Activated CD4-positive, alpha-beta T cell treated with anti-CD3 and anti-CD28 coated beads, Interleukin-2, amount 50 U/mL, for 24 hours (primary cell): ENCODE measurements around the gene APBA1.
"Not testable (repeated sequence)": the region's sequence is repeated elsewhere in the genome, so short reads cannot be mapped to it uniquely, and the experiment has no call there.

ENCODE experiments used
- DNase-seq, 2 donors: peaks; one replicate each; pipeline ENCODE4 v3.0.0-alpha.2; 2020; ENCODE audit warnings: low read depth in 1 of 2, low spot score in 1 of 2

The APBA1 gene

DNA sequence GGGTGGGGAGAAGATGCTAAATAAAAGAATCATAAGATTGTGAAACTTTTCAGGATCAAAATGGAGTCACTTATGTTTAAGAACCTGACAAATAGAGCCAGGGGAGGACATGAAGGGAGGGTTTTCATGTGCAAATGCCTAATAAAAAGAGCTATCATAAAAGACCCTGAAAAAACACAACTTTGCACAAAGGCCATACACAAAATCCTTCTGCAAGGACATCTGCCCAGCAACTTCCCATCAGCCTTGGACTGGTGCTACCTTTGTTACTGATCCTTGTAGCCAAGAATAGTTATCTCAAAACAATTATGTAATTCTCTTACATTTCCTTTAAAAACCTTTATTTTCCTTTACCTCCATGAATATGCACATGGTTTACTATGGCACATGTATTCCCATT lies 63.0 kb downstream of the APBA1 start:
- DNase-seq, result no peak

GRCh38 chr9:69606089-69606488 lies 66.1 kb downstream of the APBA1 start:
- no peak for DNase-seq

DNA sequence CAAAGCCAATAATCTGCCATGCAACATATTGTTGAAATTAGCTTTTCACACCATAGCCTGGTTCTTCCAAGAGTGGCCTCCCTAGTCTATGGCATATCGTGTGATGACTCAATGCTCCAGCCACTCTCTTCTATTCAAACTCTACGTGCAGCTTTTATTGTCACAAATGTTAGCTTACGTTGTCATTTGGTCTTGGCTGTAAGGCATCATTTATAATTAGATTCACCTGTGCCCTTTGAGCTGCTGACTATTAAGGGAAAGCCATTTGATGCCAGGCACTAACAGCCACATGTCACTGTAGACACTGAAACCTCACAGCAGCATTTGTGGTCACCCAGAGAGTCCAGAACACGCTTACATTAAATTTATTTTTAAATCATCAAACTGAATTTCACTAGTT lies 66.8 kb downstream of the APBA1 start:
- no peak for DNase-seq

GRCh38 chr9:69604568-69605219 lies 67.5 kb downstream of the APBA1 start:
- no peak for DNase-seq

DNA sequence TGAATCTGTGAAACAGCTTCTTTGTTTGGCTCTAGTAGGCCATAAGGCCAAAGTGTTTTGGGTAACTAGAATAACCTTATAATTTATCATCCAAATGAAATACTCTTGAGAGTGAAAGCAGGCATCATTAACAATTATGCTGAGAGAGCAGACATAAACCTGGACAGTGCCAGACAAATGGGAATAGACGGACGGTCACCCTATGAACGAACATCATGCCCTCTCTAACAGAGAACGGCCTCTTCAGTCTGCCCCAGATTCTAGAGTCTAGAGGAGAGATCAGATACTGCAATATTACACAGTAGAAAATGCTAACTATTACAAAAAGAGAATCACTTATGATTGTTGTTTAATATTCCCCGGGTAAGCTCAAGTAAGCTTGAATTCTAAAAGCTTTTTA lies 68.5 kb downstream of the APBA1 start:
- no peak for DNase-seq

- DNase-seq, result no peak
These were observed 69.4 kb downstream of the APBA1 start for GRCh38 chr9:69602773-69603172.

DNA sequence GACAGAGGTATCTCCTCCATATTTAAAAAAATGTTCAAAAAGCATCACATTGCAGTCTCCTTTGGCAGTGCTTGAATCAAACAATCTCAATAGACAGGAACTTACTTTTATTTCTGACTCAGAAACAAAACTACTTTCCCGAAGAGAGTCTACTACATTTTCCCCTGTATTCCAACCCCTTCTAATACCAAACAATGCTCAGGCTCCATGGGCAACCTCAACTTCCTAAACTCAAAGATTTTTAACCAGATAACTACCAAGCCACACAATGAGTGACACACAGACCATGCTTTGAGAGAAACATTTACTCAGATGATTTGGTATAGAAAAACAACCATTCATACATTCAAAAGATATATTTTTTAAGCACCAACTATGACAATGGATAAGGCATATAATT lies 70.5 kb downstream of the APBA1 start:
- no peak for DNase-seq

DNA sequence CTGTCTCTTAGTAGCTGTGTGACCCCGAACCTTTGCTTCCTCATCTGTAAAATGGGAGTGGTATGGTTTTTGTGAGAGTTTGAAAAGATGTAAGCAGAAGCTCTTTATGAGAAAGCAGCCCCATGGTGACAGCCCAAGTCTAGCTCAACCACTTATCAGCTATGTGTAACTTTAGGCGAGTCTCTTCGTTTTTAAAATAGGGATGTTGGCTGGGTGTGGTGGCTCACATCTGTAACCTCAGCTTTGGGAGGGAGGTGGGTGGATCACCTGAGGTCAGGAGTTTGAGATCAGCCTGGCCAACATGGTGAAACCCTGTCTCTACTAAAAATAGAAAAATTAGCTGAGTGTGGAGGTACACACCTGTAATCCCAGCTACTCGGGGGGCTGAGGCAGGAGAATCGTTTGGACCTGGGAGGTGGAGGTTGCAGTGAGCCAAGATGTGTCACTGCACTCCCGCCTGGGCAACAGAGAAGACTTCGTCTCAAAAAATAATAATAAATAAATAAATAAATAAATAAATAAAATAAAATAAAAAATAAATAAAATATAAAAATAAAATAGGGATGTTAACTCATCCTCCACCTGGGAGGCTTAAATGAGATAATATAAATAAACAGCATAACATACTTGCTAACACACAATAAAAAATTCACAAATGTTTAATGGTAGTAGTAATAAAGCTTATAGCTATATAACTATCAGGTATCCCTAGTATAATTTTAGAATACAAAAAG lies 71.7 kb downstream of the APBA1 start:
- DNase-seq, result no peak

DNA sequence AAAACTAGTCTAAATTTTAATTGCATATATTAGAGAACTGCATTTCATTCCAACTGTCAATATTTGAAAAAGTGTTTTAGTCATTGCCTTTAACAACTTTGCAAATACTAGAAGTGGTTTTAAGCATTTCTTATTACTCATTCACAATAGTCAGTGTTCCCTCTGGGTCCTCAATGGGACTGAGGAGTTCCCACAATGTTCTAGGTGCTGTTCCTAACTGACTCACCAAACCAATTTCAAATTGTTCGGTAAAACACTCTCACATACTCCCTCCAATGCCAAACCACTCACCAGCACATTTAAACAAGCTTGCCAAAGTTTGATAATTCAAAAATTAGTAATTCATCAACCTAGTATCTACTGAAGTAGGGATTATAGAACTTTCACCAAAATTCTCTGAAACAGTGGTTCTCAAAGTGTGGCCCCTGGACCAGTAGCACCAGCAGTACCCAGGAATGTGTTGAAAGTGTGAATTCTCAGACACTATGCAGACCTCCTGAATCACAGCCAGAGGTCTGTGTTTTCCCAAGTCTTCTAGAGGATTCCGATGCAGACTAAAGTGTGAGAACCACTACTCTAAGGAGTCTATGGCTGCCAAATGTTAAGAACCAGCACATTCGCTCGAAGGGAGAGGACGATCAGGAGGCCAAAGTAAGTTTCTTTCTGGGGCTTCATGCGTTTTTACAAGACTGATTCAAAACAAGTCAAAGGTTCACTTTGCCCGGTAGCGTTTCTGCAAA lies 72.8 kb downstream of the APBA1 start:
- no peak for DNase-seq

GRCh38 chr9:69596906-69597305 lies 75.3 kb downstream of the APBA1 start:
- not testable (repeated sequence) for DNase-seq

GRCh38 chr9:69594180-69594579 lies 78.0 kb downstream of the APBA1 start:
- no peak for DNase-seq

- DNase-seq, result no peak
These were observed 78.4 kb downstream of the APBA1 start for GRCh38 chr9:69593756-69594155.

DNA sequence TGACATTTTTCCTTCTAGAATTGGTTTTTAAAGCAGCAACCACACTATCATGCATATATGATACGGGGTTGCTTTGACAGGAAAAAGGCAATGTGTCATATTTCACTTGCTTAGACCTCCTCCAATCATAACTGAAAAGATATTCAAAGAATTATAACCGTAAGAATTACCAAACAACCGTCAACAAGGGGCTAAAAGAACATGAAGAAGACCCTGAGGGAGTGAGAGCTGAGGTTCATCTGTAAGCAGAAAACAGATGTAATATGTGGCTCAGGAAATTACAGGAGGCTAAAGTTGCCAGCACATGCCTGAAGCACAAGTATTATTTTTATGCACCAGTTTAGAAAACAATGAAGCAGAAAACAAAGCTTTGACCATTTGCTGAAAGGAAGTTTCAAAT lies 78.9 kb downstream of the APBA1 start:
- no peak for DNase-seq

GRCh38 chr9:69590266-69590665 lies 81.9 kb downstream of the APBA1 start:
- no peak for DNase-seq

DNA sequence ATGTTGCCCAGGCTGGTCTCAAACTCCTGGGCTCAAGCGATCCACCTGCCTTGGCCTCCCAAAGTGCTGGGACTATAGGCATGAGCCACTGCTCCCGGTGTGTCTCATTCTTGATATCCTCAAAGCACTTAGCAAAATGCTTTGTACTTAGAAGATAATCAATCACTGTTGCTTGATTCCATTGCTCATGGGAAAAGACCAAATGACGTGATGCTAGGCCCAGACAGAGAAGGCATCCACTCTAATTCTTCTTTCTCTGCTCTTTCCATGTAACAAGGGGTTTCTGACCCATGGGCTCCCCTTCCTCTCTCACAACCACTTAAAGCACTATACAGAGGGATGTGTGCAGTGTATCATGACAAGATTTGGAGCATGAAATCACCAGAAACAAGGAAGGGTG lies 83.0 kb downstream of the APBA1 start:
- no peak for DNase-seq

DNA sequence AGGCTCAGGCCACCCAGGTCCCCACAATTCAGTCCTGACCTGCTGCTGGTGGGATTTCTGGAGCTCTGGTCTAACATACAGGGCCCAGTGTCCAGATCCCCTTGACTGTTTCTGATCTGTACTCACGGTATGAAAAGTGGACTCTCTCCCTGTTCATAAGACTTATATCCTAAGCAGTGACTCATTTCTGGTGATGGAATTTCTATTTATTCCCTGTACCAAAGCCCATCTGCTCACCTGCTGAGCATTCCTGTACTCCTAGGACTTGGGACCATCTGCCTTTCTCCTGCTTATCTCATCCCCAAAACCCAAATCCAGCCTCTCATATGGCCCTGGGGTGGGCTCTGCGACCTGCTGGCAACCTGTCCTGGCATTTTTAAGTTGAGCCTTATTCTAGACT lies 86.6 kb downstream of the APBA1 start:
- no peak for DNase-seq

DNA sequence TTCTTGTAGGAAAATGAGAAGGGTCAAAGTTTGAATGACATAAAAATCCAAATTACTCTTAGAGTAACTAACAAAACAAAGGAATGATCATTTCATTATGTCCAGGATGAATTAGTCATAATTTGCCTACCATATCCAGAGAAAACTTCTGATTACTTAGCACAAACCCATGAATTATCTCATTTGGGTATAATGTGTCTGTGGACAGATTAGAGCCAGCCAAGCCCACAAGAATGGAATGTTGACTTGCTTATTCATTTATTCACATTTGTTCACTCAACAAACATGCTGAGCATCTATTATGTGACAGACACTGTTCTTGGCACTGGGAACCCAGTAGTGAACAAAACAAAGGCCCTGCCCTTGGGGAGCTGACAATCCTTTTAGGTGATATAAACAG lies 87.4 kb downstream of the APBA1 start:
- no peak for DNase-seq

- DNase-seq, result no peak
These were observed 88.4 kb downstream of the APBA1 start for GRCh38 chr9:69583645-69584234.

- no peak for DNase-seq
These were observed 89.5 kb downstream of the APBA1 start for GRCh38 chr9:69582544-69583297.

- DNase-seq, result no peak
These were observed 90.2 kb downstream of the APBA1 start for GRCh38 chr9:69582018-69582417.

DNA sequence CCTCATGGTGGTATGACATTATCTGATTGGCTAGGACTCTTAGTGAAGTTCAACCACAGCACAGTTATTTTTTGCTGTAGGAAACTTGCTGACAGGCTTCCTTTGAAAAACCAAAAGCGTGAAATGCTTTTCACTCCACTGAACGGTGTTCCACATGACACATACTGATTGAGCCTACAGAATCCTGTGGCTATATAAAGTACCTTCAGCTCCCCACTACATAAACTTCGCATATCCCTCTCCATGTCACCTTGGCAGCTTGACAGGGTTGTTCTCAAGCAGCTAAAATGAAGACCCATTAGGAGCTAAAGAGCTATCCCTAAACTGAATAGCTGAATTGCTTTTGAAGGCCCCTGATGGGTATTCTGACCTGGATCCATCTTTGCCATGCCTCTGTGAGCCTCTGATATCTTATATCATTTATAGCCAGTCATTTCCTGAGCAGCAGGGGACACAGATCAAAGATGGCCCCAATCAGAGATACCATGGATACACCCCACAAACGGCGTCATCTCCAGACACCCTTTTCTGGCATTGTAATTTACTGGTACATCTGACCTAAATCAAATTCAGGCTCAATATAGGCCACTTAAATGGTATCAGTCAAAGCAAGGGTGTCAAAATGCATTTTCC lies 91.5 kb downstream of the APBA1 start:
- no peak for DNase-seq
